Astrocyte (in vitro differentiated cells and primary cell): ENCODE data around the gene EXOC6. TPM values are rescaled to one million over a fixed set of nuclear protein-coding genes. Genes with fewer than 3 reads are reported as not detected.

Source experiments
- DNase-seq: peaks from one replicate; pipeline ENCODE4 v3.0.0-alpha.2; 2010; ENCODE audit warnings: low read depth
- FAIRE-seq: peaks from 2 replicates; lab custom pipeline; 2011; peaks lifted over from hg19 to GRCh38; lab: Jason Lieb, UNC
- H2AFZ ChIP-seq: 2 replicates; pipeline ENCODE4 v1.6.0; 2012; ENCODE audit warnings: low read depth, low read length, inconsistent platforms
- H3K27ac ChIP-seq: 2 replicates; pipeline ENCODE4 v1.5.1; 2011; ENCODE audit warnings: low read depth, low read length, inconsistent platforms
- H3K27me3 ChIP-seq: 2 replicates; pipeline ENCODE4 v1.6.0; 2011; ENCODE audit warnings: low read length, inconsistent platforms; ENCODE audit not compliant: insufficient read depth
- H3K36me3 ChIP-seq: 2 replicates; pipeline ENCODE4 v1.5.1; 2011; ENCODE audit warnings: low read length, inconsistent platforms; ENCODE audit not compliant: insufficient read depth
- H3K4me1 ChIP-seq: 2 replicates; pipeline ENCODE4 v1.5.1; 2011; ENCODE audit warnings: low read length, inconsistent platforms; ENCODE audit not compliant: insufficient read depth
- H3K4me2 ChIP-seq: 2 replicates; pipeline ENCODE4 v1.6.0; 2012; ENCODE audit warnings: low read length, inconsistent platforms
- H3K4me3 ChIP-seq: 2 replicates; pipeline ENCODE4 v1.5.1; 2011; ENCODE audit warnings: low read depth, mild to moderate bottlenecking, low read length, inconsistent platforms; ENCODE audit not compliant: insufficient read depth
- H3K79me2 ChIP-seq: 2 replicates; pipeline ENCODE4 v1.6.0; 2012; ENCODE audit warnings: mild to moderate bottlenecking, low read length, inconsistent platforms; ENCODE audit not compliant: insufficient read depth
- H3K9ac ChIP-seq: 2 replicates; pipeline ENCODE4 v1.6.0; 2012; ENCODE audit warnings: mild to moderate bottlenecking, low read length, inconsistent platforms
- H3K9me3 ChIP-seq: 2 replicates; pipeline ENCODE4 v1.5.1; 2012; ENCODE audit warnings: low read depth, mild to moderate bottlenecking, low read length, inconsistent platforms; ENCODE audit not compliant: insufficient read depth
- H4K20me1 ChIP-seq: 2 replicates; pipeline ENCODE4 v1.6.0; 2012; ENCODE audit warnings: low read length, inconsistent platforms; ENCODE audit not compliant: insufficient read depth
- H3K27ac Mint-ChIP-seq: one replicate; pipeline ENCODE4 v1.8.0; 2021; ENCODE audit warnings: mild to moderate bottlenecking, mixed read lengths; ENCODE audit not compliant: unreplicated experiment
- H3K27me3 Mint-ChIP-seq: one replicate; pipeline ENCODE4 v1.8.0; 2021; ENCODE audit warnings: low read depth, mixed read lengths; ENCODE audit not compliant: unreplicated experiment
- H3K36me3 Mint-ChIP-seq: one replicate; pipeline ENCODE4 v1.8.0; 2021; ENCODE audit warnings: low read depth, mixed read lengths; ENCODE audit not compliant: unreplicated experiment
- H3K4me1 Mint-ChIP-seq: one replicate; pipeline ENCODE4 v1.8.0; 2021; ENCODE audit warnings: low read depth, mixed read lengths; ENCODE audit not compliant: unreplicated experiment
- H3K4me3 Mint-ChIP-seq: one replicate; pipeline ENCODE4 v1.8.0; 2021; ENCODE audit warnings: mild to moderate bottlenecking, moderate library complexity, mixed read lengths; ENCODE audit not compliant: unreplicated experiment
- H3K9me3 Mint-ChIP-seq: one replicate; pipeline ENCODE4 v1.8.0; 2021; ENCODE audit warnings: mild to moderate bottlenecking, mixed read lengths; ENCODE audit not compliant: unreplicated experiment
- CTCF ChIP-seq: IDR thresholded peaks from 2 replicates; pipeline ENCODE4 v1.5.1; 2011; ENCODE audit warnings: low read depth, mild to moderate bottlenecking, inconsistent platforms, low read length, moderate library complexity; ENCODE audit not compliant: insufficient read depth
- EZH2 ChIP-seq: IDR thresholded peaks from 2 replicates; pipeline ENCODE4 v1.6.1; 2012; ENCODE audit warnings: mild to moderate bottlenecking, low read length, inconsistent platforms; ENCODE audit not compliant: insufficient read depth
- total RNA-seq: library from RNA; stranded (reverse); gene quantifications from 2 replicates; pipeline ENCODE4 v1.2.1, GENCODE V29; 2021

The EXOC6 gene
- total RNA-seq, 1 donor from 2014 or later, result 4.9 TPM

- Histone ChIP-seq H3K36me3 (no peaks in the 10 kb centered on the region), H3K9ac (no peak overlapping the region), H3K4me2 (no peak overlapping the region), H3K79me2 (no peaks in the 10 kb centered on the region), H4K20me1 (no peaks in the 10 kb centered on the region), H3K27me3 (no peaks in the 10 kb centered on the region), H3K4me1 (peaks cover 5% of the 10 kb centered on the region), H3K9me3 (no peaks in the 10 kb centered on the region), H3K4me3 (no peak overlapping the region), H3K27ac (peak overlapping the region; percentile 87), H2AFZ (no peak overlapping the region)
- H3K27ac Mint-ChIP-seq, result no peak overlapping the region
- DNase-seq (peak; percentile 22), FAIRE-seq (no peak)
- H3K9me3 Mint-ChIP-seq, result no peaks in the 10 kb centered on the region
- no peaks in the 10 kb centered on the region for H3K36me3 Mint-ChIP-seq
- no peak overlapping the region for H3K4me3 Mint-ChIP-seq
- TF ChIP-seq CTCF, result peak; percentile 14
- no peak for TF ChIP-seq EZH2
- H3K4me1 Mint-ChIP-seq, result peaks cover 7% of the 10 kb centered on the region
- H3K27me3 Mint-ChIP-seq, result no peaks in the 10 kb centered on the region
These were observed 25.4 kb upstream of the EXOC6 start for GRCh38 chr10:92822964-92823363.

GRCh38 chr10:92826061-92826460 is 22.3 kb upstream of the EXOC6 start:
- Histone ChIP-seq H3K4me1 (peaks cover 5% of the 10 kb centered on the region), H3K9ac (no peak overlapping the region), H3K36me3 (no peaks in the 10 kb centered on the region), H3K27ac (no peak overlapping the region), H3K4me2 (no peak overlapping the region), H3K4me3 (no peak overlapping the region), H2AFZ (no peak overlapping the region), H3K27me3 (no peaks in the 10 kb centered on the region), H3K79me2 (no peaks in the 10 kb centered on the region), H4K20me1 (no peaks in the 10 kb centered on the region), H3K9me3 (no peaks in the 10 kb centered on the region)
- Mint-ChIP-seq H3K9me3 (no peaks in the 10 kb centered on the region), H3K4me3 (no peak overlapping the region), H3K36me3 (no peaks in the 10 kb centered on the region), H3K4me1 (peaks cover 6% of the 10 kb centered on the region), H3K27me3 (no peaks in the 10 kb centered on the region), H3K27ac (no peak overlapping the region)
- DNase-seq (no peak), FAIRE-seq (no peak)
- TF ChIP-seq EZH2 (no peak), CTCF (no peak)

GRCh38 chr10:92826504-92826903 is 21.8 kb upstream of the EXOC6 start:
- Histone ChIP-seq H3K27ac (no peak overlapping the region), H3K9ac (no peak overlapping the region), H3K4me1 (peaks cover 5% of the 10 kb centered on the region), H2AFZ (peak overlapping the region; percentile 14), H3K9me3 (no peaks in the 10 kb centered on the region), H3K4me2 (no peak overlapping the region), H3K79me2 (no peaks in the 10 kb centered on the region), H4K20me1 (no peaks in the 10 kb centered on the region), H3K4me3 (no peak overlapping the region), H3K27me3 (no peaks in the 10 kb centered on the region), H3K36me3 (no peaks in the 10 kb centered on the region)
- no peak for DNase-seq
- H3K27me3 Mint-ChIP-seq, result no peaks in the 10 kb centered on the region
- TF ChIP-seq EZH2 (no peak), CTCF (no peak)
- no peaks in the 10 kb centered on the region for H3K9me3 Mint-ChIP-seq
- H3K4me3 Mint-ChIP-seq, result no peak overlapping the region
- no peak for FAIRE-seq
- H3K4me1 Mint-ChIP-seq, result peaks cover 6% of the 10 kb centered on the region
- H3K36me3 Mint-ChIP-seq, result no peaks in the 10 kb centered on the region
- no peak overlapping the region for H3K27ac Mint-ChIP-seq
